Measurements from ENCODE around the gene TNF.
A peak's percentile ranks its signal among the peaks of the same experiment; 100 is the strongest.
"Not testable (repeated sequence)": the region's sequence is repeated elsewhere in the genome, so short reads cannot be mapped to it uniquely, and the experiment has no call there.

Gene TNF

GRCh38 chr6:31588871-31589650 lies 13.7 kb downstream of the TNF start:
- Histone ChIP-seq H3K4me3 (IDR thresholded peaks at IDR 0.05; ENCODE audit: insufficient read depth, low read depth, low read length) (no peak overlapping the region), H3K27ac (no peak overlapping the region), H2AFZ (ENCODE audit: low read depth) (no peak overlapping the region), H3K4me2 (no peak overlapping the region), H3K4me1 (ENCODE audit: low read depth, poor library complexity, severe bottlenecking) (peaks cover 7% of the 10 kb centered on the region), H3K27me3 (ENCODE audit: insufficient read depth, low read depth) (peaks cover 5% of the 10 kb centered on the region; the same call in 1 of the 2 replicates), H3K9ac (no peak overlapping the region), H3K36me3 (ENCODE audit: insufficient read depth) (no peaks in the 10 kb centered on the region), H4K20me1 (ENCODE audit: insufficient read depth) (no peaks in the 10 kb centered on the region), H3K79me2 (ENCODE audit: insufficient read depth, low read depth) (no peaks in the 10 kb centered on the region)
- TF ChIP-seq CTCF (conservative IDR thresholded peaks at IDR 0.05; ENCODE audit: low read depth, low read length) = no peak

GRCh38 chr6:31590691-31591090 lies 15.3 kb downstream of the TNF start:
- not testable (repeated sequence) for H3K36me3 ChIP-seq (ENCODE audit: insufficient read depth); H3K79me2 ChIP-seq (ENCODE audit: insufficient read depth, low read depth); H3K4me3 ChIP-seq (IDR thresholded peaks at IDR 0.05; ENCODE audit: insufficient read depth, low read depth, low read length); H4K20me1 ChIP-seq (ENCODE audit: insufficient read depth); H3K4me1 ChIP-seq (ENCODE audit: low read depth, poor library complexity, severe bottlenecking); H3K4me2 ChIP-seq; H2AFZ ChIP-seq (ENCODE audit: low read depth); H3K9ac ChIP-seq; H3K27ac ChIP-seq; H3K27me3 ChIP-seq (ENCODE audit: insufficient read depth, low read depth)

- Histone ChIP-seq H3K79me2 (ENCODE audit: insufficient read depth, low read depth) (no peaks in the 10 kb centered on the region), H3K4me3 (IDR thresholded peaks at IDR 0.05; ENCODE audit: insufficient read depth, low read depth, low read length) (no peak overlapping the region), H3K27me3 (ENCODE audit: insufficient read depth, low read depth) (peaks cover 5% of the 10 kb centered on the region; the same call in 1 of the 2 replicates), H2AFZ (ENCODE audit: low read depth) (no peak overlapping the region), H3K36me3 (ENCODE audit: insufficient read depth) (no peaks in the 10 kb centered on the region), H3K4me1 (ENCODE audit: low read depth, poor library complexity, severe bottlenecking) (peaks cover 7% of the 10 kb centered on the region), H4K20me1 (ENCODE audit: insufficient read depth) (no peaks in the 10 kb centered on the region), H3K4me2 (no peak overlapping the region), H3K27ac (no peak overlapping the region), H3K9ac (no peak overlapping the region)
- no peak for TF ChIP-seq CTCF (conservative IDR thresholded peaks at IDR 0.05; ENCODE audit: low read depth, low read length)
Observed at GRCh38 chr6:31592396-31592771, 17.0 kb downstream of the TNF start.

- Histone ChIP-seq H3K9ac (no peak overlapping the region), H3K27me3 (ENCODE audit: insufficient read depth, low read depth) (no peaks in the 10 kb centered on the region), H3K4me2 (no peak overlapping the region), H4K20me1 (ENCODE audit: insufficient read depth) (no peaks in the 10 kb centered on the region), H3K36me3 (ENCODE audit: insufficient read depth) (no peaks in the 10 kb centered on the region), H3K4me1 (ENCODE audit: low read depth, poor library complexity, severe bottlenecking) (no peaks in the 10 kb centered on the region), H2AFZ (ENCODE audit: low read depth) (no peak overlapping the region), H3K27ac (no peak overlapping the region), H3K4me3 (IDR thresholded peaks at IDR 0.05; ENCODE audit: insufficient read depth, low read depth, low read length) (no peak overlapping the region), H3K79me2 (ENCODE audit: insufficient read depth, low read depth) (no peaks in the 10 kb centered on the region)
- peak; percentile 45; the same call in 1 of the 2 replicates for TF ChIP-seq CTCF (conservative IDR thresholded peaks at IDR 0.05; ENCODE audit: low read depth, low read length)
Observed at GRCh38 chr6:31597006-31597405, 21.6 kb downstream of the TNF start.

- H3K27ac ChIP-seq = no peak overlapping the region
- no peak overlapping the region for H3K4me3 ChIP-seq (IDR thresholded peaks at IDR 0.05; ENCODE audit: insufficient read depth, low read depth, low read length)
- H3K4me2 ChIP-seq = no peak overlapping the region
- H3K27me3 ChIP-seq (ENCODE audit: insufficient read depth, low read depth) = no peaks in the 10 kb centered on the region
- no peak overlapping the region for H2AFZ ChIP-seq (ENCODE audit: low read depth)
- H3K9ac ChIP-seq = no peak overlapping the region
- no peaks in the 10 kb centered on the region for H3K36me3 ChIP-seq (ENCODE audit: insufficient read depth)
- H4K20me1 ChIP-seq (ENCODE audit: insufficient read depth) = no peaks in the 10 kb centered on the region
- no peak for TF ChIP-seq CTCF (conservative IDR thresholded peaks at IDR 0.05; ENCODE audit: low read depth, low read length)
- H3K79me2 ChIP-seq (ENCODE audit: insufficient read depth, low read depth) = no peaks in the 10 kb centered on the region
- H3K4me1 ChIP-seq (ENCODE audit: low read depth, poor library complexity, severe bottlenecking) = no peaks in the 10 kb centered on the region
Observed at GRCh38 chr6:31607317-31607716, 32.0 kb downstream of the TNF start.
